ENCODE data around the gene OSCP1. TPM values are rescaled to one million over a fixed set of nuclear protein-coding genes. Genes with fewer than 3 reads are reported as not detected.
"Not testable (repeated sequence)": the region's sequence is repeated elsewhere in the genome, so short reads cannot be mapped to it uniquely, and the experiment has no call there.

OSCP1 gene
- total and polyA plus RNA-seq, 2 donors (not counting 1 experiment from before 2014, with no cell fraction given): 6.5 to 10.7 TPM

- Histone ChIP-seq H3K4me1 (ENCODE audit: control insufficient read depth, extremely low read depth, insufficient read depth, low read length) (no peaks in the 10 kb centered on the region), H3K79me2 (ENCODE audit: control insufficient read depth, insufficient read depth, low read length) (no peaks in the 10 kb centered on the region)
These were observed 37.7 kb upstream of the OSCP1 start for GRCh38 chr1:36487906-36488305.

GRCh38 chr1:36487336-36487725, 37.1 kb upstream of the OSCP1 start:
- not testable (repeated sequence) for H4K20me1 ChIP-seq (ENCODE audit: control insufficient read depth, extremely low read depth, insufficient read depth, low read length)

More at GRCh38 chr1:36487906-36488305, 37.7 kb upstream of the OSCP1 start:
- H3K4me3 ChIP-seq (replicated peaks in 1 of 4; ENCODE audit: control extremely low read depth in 1 of 4, insufficient read depth in 1 of 4, low read depth in 3 of 4, low read length in 4 of 4): no peak overlapping the region
- no peaks in the 10 kb centered on the region for H3K9me3 ChIP-seq (ENCODE audit: control insufficient read depth, insufficient read depth, low read depth, low read length)
- no peak overlapping the region for H3K9ac ChIP-seq (ENCODE audit: insufficient read depth, low read length)
- H2AFZ ChIP-seq (ENCODE audit: low read length): no peak overlapping the region
- H3K27me3 ChIP-seq (ENCODE audit: control insufficient read depth, insufficient read depth, low read length): peaks cover 17% of the 10 kb centered on the region
- H3K27ac ChIP-seq (ENCODE audit: insufficient read depth, low read length): no peak overlapping the region
- no peak for DNase-seq (ENCODE audit: low read depth in 2 of 2)
- H3K4me2 ChIP-seq (ENCODE audit: extremely low read depth, insufficient read depth, low read length): no peak overlapping the region
- no peaks in the 10 kb centered on the region for H3K36me3 ChIP-seq (ENCODE audit: control insufficient read depth, insufficient read depth, low read length)
- H4K20me1 ChIP-seq (ENCODE audit: control insufficient read depth, extremely low read depth, insufficient read depth, low read length): no peaks in the 10 kb centered on the region
- no peak for TF ChIP-seq CTCF (conservative IDR thresholded peaks at IDR 0.05 in 1 of 2, IDR thresholded peaks at IDR 0.05 in 1 of 2; ENCODE audit: low read depth in 1 of 2, low read length in 2 of 2)
- no peak for TF ChIP-seq EZH2 (IDR thresholded peaks at IDR 0.05; ENCODE audit: low read length, missing control alignments)

GRCh38 chr1:36486439-36487335, 36.4 kb upstream of the OSCP1 start:
- Histone ChIP-seq H3K9me3 (ENCODE audit: control insufficient read depth, insufficient read depth, low read depth, low read length) (no peaks in the 10 kb centered on the region), H3K79me2 (ENCODE audit: control insufficient read depth, insufficient read depth, low read length) (no peaks in the 10 kb centered on the region), H3K4me2 (ENCODE audit: extremely low read depth, insufficient read depth, low read length) (no peak overlapping the region), H3K27ac (ENCODE audit: insufficient read depth, low read length) (no peak overlapping the region), H3K9ac (ENCODE audit: insufficient read depth, low read length) (no peak overlapping the region), H2AFZ (ENCODE audit: low read length) (no peak overlapping the region), H3K4me3 (replicated peaks in 1 of 4; ENCODE audit: control extremely low read depth in 1 of 4, insufficient read depth in 1 of 4, low read depth in 3 of 4, low read length in 4 of 4) (no peak overlapping the region), H3K36me3 (ENCODE audit: control insufficient read depth, insufficient read depth, low read length) (no peaks in the 10 kb centered on the region), H3K4me1 (ENCODE audit: control insufficient read depth, extremely low read depth, insufficient read depth, low read length) (no peaks in the 10 kb centered on the region), H3K27me3 (ENCODE audit: control insufficient read depth, insufficient read depth, low read length) (peaks cover 9% of the 10 kb centered on the region), H4K20me1 (ENCODE audit: control insufficient read depth, extremely low read depth, insufficient read depth, low read length) (no peaks in the 10 kb centered on the region)
- peak in 1 of 2 donors; percentile 49 for DNase-seq (ENCODE audit: low read depth in 2 of 2)
- no peak for TF ChIP-seq EZH2 (IDR thresholded peaks at IDR 0.05; ENCODE audit: low read length, missing control alignments)
- TF ChIP-seq CTCF (conservative IDR thresholded peaks at IDR 0.05 in 1 of 2, IDR thresholded peaks at IDR 0.05 in 1 of 2; ENCODE audit: low read depth in 1 of 2, low read length in 2 of 2): no peak

More at GRCh38 chr1:36487336-36487725, 37.1 kb upstream of the OSCP1 start:
- H2AFZ ChIP-seq (ENCODE audit: low read length); H3K4me1 ChIP-seq (ENCODE audit: control insufficient read depth, extremely low read depth, insufficient read depth, low read length); DNase-seq (ENCODE audit: low read depth in 2 of 2); H3K79me2 ChIP-seq (ENCODE audit: control insufficient read depth, insufficient read depth, low read length); H3K9ac ChIP-seq (ENCODE audit: insufficient read depth, low read length); H3K4me2 ChIP-seq (ENCODE audit: extremely low read depth, insufficient read depth, low read length); H3K27ac ChIP-seq (ENCODE audit: insufficient read depth, low read length); H3K36me3 ChIP-seq (ENCODE audit: control insufficient read depth, insufficient read depth, low read length); H3K4me3 ChIP-seq (replicated peaks in 1 of 4; ENCODE audit: control extremely low read depth in 1 of 4, insufficient read depth in 1 of 4, low read depth in 3 of 4, low read length in 4 of 4); H3K9me3 ChIP-seq (ENCODE audit: control insufficient read depth, insufficient read depth, low read depth, low read length): not testable (repeated sequence)
- peaks cover 13% of the 10 kb centered on the region for H3K27me3 ChIP-seq (ENCODE audit: control insufficient read depth, insufficient read depth, low read length)

Measured in fibroblast of lung (primary cell).